Measurements from ENCODE around the gene CERK. TPM values are rescaled to one million over a fixed set of nuclear protein-coding genes. Genes with fewer than 3 reads are reported as not detected.

The CERK gene
- total and polyA plus RNA-seq, 2 of the 13 experiments (the other 11 are each of a cell fraction or from before 2014, with no cell fraction given) = 40.3 to 41.9 TPM

- TF ChIP-seq CCAR2 (optimal IDR thresholded peaks at IDR 0.05; ENCODE audit: low read depth, low read length) = no peak
- no peak for TF ChIP-seq ZNF670 (CRISPR knock-in tag; IDR thresholded peaks at IDR 0.05; ENCODE audit: borderline replicate concordance)
- TF ChIP-seq SRSF1 (optimal IDR thresholded peaks at IDR 0.05; ENCODE audit: low read depth, low read length) = no peak
- TF ChIP-seq ZNF350 (CRISPR knock-in tag; IDR thresholded peaks at IDR 0.05; ENCODE audit: borderline replicate concordance, low read depth) = no peak
- TF ChIP-seq PAX8 (CRISPR knock-in tag; IDR thresholded peaks at IDR 0.05; ENCODE audit: borderline replicate concordance) = no peak
- no peak for TF ChIP-seq ZFP36 (IDR thresholded peaks at IDR 0.05; ENCODE audit: borderline replicate concordance, low read depth, low read length, partially characterized antibody)
- TF ChIP-seq ZNF251 (CRISPR knock-in tag; IDR thresholded peaks at IDR 0.05) = no peak
- no peak for TF ChIP-seq TCF12 (IDR thresholded peaks at IDR 0.05)
- no peak for TF ChIP-seq TCF12 (CRISPR knock-in tag; IDR thresholded peaks at IDR 0.05)
- TF ChIP-seq ARNTL (CRISPR knock-in tag; IDR thresholded peaks at IDR 0.05) = 0 out of 2 replicates have a peak, but pooled peaks have one; percentile 9
- TF ChIP-seq KDM2A (CRISPR knock-in tag; IDR thresholded peaks at IDR 0.05; ENCODE audit: borderline replicate concordance, low read depth) = no peak
- TF ChIP-seq, protein P1, sequence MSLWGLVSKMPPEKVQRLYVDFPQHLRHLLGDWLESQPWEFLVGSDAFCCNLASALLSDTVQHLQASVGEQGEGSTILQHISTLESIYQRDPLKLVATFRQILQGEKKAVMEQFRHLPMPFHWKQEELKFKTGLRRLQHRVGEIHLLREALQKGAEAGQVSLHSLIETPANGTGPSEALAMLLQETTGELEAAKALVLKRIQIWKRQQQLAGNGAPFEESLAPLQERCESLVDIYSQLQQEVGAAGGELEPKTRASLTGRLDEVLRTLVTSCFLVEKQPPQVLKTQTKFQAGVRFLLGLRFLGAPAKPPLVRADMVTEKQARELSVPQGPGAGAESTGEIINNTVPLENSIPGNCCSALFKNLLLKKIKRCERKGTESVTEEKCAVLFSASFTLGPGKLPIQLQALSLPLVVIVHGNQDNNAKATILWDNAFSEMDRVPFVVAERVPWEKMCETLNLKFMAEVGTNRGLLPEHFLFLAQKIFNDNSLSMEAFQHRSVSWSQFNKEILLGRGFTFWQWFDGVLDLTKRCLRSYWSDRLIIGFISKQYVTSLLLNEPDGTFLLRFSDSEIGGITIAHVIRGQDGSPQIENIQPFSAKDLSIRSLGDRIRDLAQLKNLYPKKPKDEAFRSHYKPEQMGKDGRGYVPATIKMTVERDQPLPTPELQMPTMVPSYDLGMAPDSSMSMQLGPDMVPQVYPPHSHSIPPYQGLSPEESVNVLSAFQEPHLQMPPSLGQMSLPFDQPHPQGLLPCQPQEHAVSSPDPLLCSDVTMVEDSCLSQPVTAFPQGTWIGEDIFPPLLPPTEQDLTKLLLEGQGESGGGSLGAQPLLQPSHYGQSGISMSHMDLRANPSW (CRISPR knock-in tag; IDR thresholded peaks at IDR 0.05; ENCODE audit: borderline replicate concordance) = no peak
- no peak for TF ChIP-seq PAF1 (CRISPR knock-in tag; IDR thresholded peaks at IDR 0.05)
- no peak for TF ChIP-seq ZC3H13 (CRISPR knock-in tag; IDR thresholded peaks at IDR 0.05)
- TF ChIP-seq REXO4 (CRISPR knock-in tag; IDR thresholded peaks at IDR 0.05; ENCODE audit: borderline replicate concordance) = no peak
- no peak for TF ChIP-seq TEAD2 (CRISPR knock-in tag; IDR thresholded peaks at IDR 0.05)
- TF ChIP-seq, protein P2, sequence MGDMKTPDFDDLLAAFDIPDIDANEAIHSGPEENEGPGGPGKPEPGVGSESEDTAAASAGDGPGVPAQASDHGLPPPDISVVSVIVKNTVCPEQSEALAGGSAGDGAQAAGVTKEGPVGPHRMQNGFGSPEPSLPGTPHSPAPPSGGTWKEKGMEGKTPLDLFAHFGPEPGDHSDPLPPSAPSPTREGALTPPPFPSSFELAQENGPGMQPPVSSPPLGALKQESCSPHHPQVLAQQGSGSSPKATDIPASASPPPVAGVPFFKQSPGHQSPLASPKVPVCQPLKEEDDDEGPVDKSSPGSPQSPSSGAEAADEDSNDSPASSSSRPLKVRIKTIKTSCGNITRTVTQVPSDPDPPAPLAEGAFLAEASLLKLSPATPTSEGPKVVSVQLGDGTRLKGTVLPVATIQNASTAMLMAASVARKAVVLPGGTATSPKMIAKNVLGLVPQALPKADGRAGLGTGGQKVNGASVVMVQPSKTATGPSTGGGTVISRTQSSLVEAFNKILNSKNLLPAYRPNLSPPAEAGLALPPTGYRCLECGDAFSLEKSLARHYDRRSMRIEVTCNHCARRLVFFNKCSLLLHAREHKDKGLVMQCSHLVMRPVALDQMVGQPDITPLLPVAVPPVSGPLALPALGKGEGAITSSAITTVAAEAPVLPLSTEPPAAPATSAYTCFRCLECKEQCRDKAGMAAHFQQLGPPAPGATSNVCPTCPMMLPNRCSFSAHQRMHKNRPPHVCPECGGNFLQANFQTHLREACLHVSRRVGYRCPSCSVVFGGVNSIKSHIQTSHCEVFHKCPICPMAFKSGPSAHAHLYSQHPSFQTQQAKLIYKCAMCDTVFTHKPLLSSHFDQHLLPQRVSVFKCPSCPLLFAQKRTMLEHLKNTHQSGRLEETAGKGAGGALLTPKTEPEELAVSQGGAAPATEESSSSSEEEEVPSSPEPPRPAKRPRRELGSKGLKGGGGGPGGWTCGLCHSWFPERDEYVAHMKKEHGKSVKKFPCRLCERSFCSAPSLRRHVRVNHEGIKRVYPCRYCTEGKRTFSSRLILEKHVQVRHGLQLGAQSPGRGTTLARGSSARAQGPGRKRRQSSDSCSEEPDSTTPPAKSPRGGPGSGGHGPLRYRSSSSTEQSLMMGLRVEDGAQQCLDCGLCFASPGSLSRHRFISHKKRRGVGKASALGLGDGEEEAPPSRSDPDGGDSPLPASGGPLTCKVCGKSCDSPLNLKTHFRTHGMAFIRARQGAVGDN (CRISPR knock-in tag; IDR thresholded peaks at IDR 0.05) = peak; percentile 89
- no peak for TF ChIP-seq ZSCAN9 (CRISPR knock-in tag; IDR thresholded peaks at IDR 0.05; ENCODE audit: borderline replicate concordance)
- TF ChIP-seq KDM1A (CRISPR knock-in tag; IDR thresholded peaks at IDR 0.05) = no peak
- peak; percentile 72; the same call in 1 of the 2 replicates for TF ChIP-seq ETV5 (CRISPR knock-in tag; IDR thresholded peaks at IDR 0.05; ENCODE audit: borderline replicate concordance)
- no peak for TF ChIP-seq MIER2 (CRISPR knock-in tag; IDR thresholded peaks at IDR 0.05)
- no peak for TF ChIP-seq ZMYM4 (CRISPR knock-in tag; IDR thresholded peaks at IDR 0.05)
- no peak for TF ChIP-seq ZHX1 (CRISPR knock-in tag; IDR thresholded peaks at IDR 0.05; ENCODE audit: low read depth)
Observed at GRCh38 chr22:46652847-46653331, 85.2 kb downstream of the CERK start (continued).

Data from HepG2 (cell line).